ENCODE results near the gene SLC47A2. TPM values are rescaled to one million over a fixed set of nuclear protein-coding genes. Genes with fewer than 3 reads are reported as not detected.

SLC47A2 gene
- total RNA-seq, 1 experiment from 2014 or later: 38.9 TPM

- CTCF ChIA-PET: interaction anchor here (0.6 to 2.3 kb wide), 3 partner anchors 74 to 286 kb away, joined by 3 to 8 read pairs (median 6); partner anchors contain the start of gene B9D1
- no TSS peak for BruUV-seq (replicated peaks)
- peaks cover 83% of the 10 kb centered on the region for H3K79me2 ChIP-seq (ENCODE audit: low read depth)
- H3K9me3 ChIP-seq (ENCODE audit: insufficient read depth, low read depth): no peaks in the 10 kb centered on the region
- peak overlapping the region; percentile 96 for H3K27ac ChIP-seq
- intact Hi-C loops (cut with micrococcal nuclease; ENCODE audit: unreplicated experiment): no loop called here
- H2AFZ ChIP-seq: peak overlapping the region; percentile 61
- H3K4me1 ChIP-seq (replicated peaks; ENCODE audit: insufficient read depth): peaks cover 62% of the 10 kb centered on the region
- POLR2A ChIA-PET (ENCODE audit: unreplicated experiment): interaction anchor here (0.9 to 1.8 kb wide), 4 partner anchors 10 to 271 kb away, joined by 4 to 11 read pairs (median 6); partner anchors contain the start of gene MAPK7
- H4K20me1 ChIP-seq (ENCODE audit: insufficient read depth): 0 out of 2 replicates have a peak, but pooled peaks cover 5% of the 10 kb centered on the region
- H3K36me3 ChIP-seq (ENCODE audit: low read depth): peaks cover 28% of the 10 kb centered on the region
- DNase-seq: no peak
- H3K4me2 ChIP-seq: peak overlapping the region; percentile 90
- peaks cover 54% of the 10 kb centered on the region for H3F3A ChIP-seq (ENCODE audit: insufficient read depth, low read depth)
- H3K27me3 ChIP-seq (ENCODE audit: insufficient read depth, low read depth): no peaks in the 10 kb centered on the region
- H3K4me3 ChIP-seq: peak overlapping the region; percentile 92
- TF ChIP-seq CTCF (conservative IDR thresholded peaks at IDR 0.05): no peak; the same call in 1 of the 2 replicates
- TF ChIP-seq EZH2 (IDR thresholded peaks at IDR 0.05; ENCODE audit: low read depth): no peak
- no peaks in the 10 kb centered on the region for H3K9me2 ChIP-seq (ENCODE audit: insufficient read depth)
Observed at GRCh38 chr17:19649274-19649541, 67.2 kb downstream of the SLC47A2 start.

- TF ChIP-seq CTCF (conservative IDR thresholded peaks at IDR 0.05) (no peak; the same call in 1 of the 2 replicates), EZH2 (IDR thresholded peaks at IDR 0.05; ENCODE audit: low read depth) (no peak)
- H3K4me1 ChIP-seq (replicated peaks; ENCODE audit: insufficient read depth): peaks cover 67% of the 10 kb centered on the region
- BruUV-seq (replicated peaks): no TSS peak
- intact Hi-C loops (cut with micrococcal nuclease; ENCODE audit: unreplicated experiment): loop anchor here (1.0 kb wide), 2 partner anchors 105 to 134 kb away; no protein-coding TSS in a partner anchor
- ChIA-PET POLR2A (ENCODE audit: unreplicated experiment) (interaction anchor here (0.6 to 1.8 kb wide), 15 partner anchors 10 to 1691 kb away, joined by 3 to 12 read pairs (median 5); partner anchors contain the start of genes ALDH3A1, MAPK7 and SLC47A2), CTCF (interaction anchor here (0.6 to 2.3 kb wide), 9 partner anchors 40 to 286 kb away, joined by 3 to 8 read pairs (median 4); partner anchors contain the start of genes ALDH3A1 and B9D1)
- no peaks in the 10 kb centered on the region for H3K27me3 ChIP-seq (ENCODE audit: insufficient read depth, low read depth)
- H4K20me1 ChIP-seq (ENCODE audit: insufficient read depth): 0 out of 2 replicates have a peak, but pooled peaks cover 8% of the 10 kb centered on the region
- peak within 1 kb of the TSS; percentile 92 for H3K4me3 ChIP-seq
- peak; percentile 93 to 99 for DNase-seq
- H3K36me3 ChIP-seq (ENCODE audit: low read depth): peaks cover 23% of the 10 kb centered on the region
- peak within 1 kb of the TSS; percentile 88 for H2AFZ ChIP-seq
- H3K79me2 ChIP-seq (ENCODE audit: low read depth): peaks cover 83% of the 10 kb centered on the region
- peaks cover 57% of the 10 kb centered on the region for H3F3A ChIP-seq (ENCODE audit: insufficient read depth, low read depth)
- no peaks in the 10 kb centered on the region for H3K9me2 ChIP-seq (ENCODE audit: insufficient read depth)
- peak within 1 kb of the TSS; percentile 96 for H3K27ac ChIP-seq
- peak within 1 kb of the TSS; percentile 90 for H3K4me2 ChIP-seq
- H3K9me3 ChIP-seq (ENCODE audit: insufficient read depth, low read depth): no peaks in the 10 kb centered on the region
Observed at GRCh38 chr17:19648475-19649273, 67.7 kb downstream of the SLC47A2 start, which contains the start of gene ALDH3A2. Gene ALDH3A2 (plus strand): TSS chr17:19648751. CDS start chr17:19648972, 221 bp downstream.

- BruUV-seq (replicated peaks): TSS peak; percentile 81
- Histone ChIP-seq H3K4me3 (peak overlapping the region; percentile 92), H3K27ac (peak overlapping the region; percentile 96), H3K9me3 (ENCODE audit: insufficient read depth, low read depth) (no peaks in the 10 kb centered on the region), H3K4me2 (peak overlapping the region; percentile 90), H3K36me3 (ENCODE audit: low read depth) (peaks cover 15% of the 10 kb centered on the region), H3K9me2 (ENCODE audit: insufficient read depth) (no peaks in the 10 kb centered on the region), H3K27me3 (ENCODE audit: insufficient read depth, low read depth) (no peaks in the 10 kb centered on the region), H2AFZ (peak overlapping the region; percentile 88), H4K20me1 (ENCODE audit: insufficient read depth) (0 out of 2 replicates have a peak, but pooled peaks cover 8% of the 10 kb centered on the region), H3F3A (ENCODE audit: insufficient read depth, low read depth) (peaks cover 57% of the 10 kb centered on the region), H3K79me2 (ENCODE audit: low read depth) (peaks cover 83% of the 10 kb centered on the region), H3K4me1 (replicated peaks; ENCODE audit: insufficient read depth) (peaks cover 73% of the 10 kb centered on the region)
- peak; percentile 55 to 66 for DNase-seq
- TF ChIP-seq CTCF (conservative IDR thresholded peaks at IDR 0.05): no peak
- TF ChIP-seq EZH2 (IDR thresholded peaks at IDR 0.05; ENCODE audit: low read depth): no peak
- intact Hi-C loops (cut with micrococcal nuclease; ENCODE audit: unreplicated experiment): loop anchor here (1.0 kb wide), 2 partner anchors 105 to 134 kb away; no protein-coding TSS in a partner anchor
- ChIA-PET CTCF (interaction anchor here (0.6 to 2.3 kb wide), 8 partner anchors 81 to 285 kb away, joined by 3 to 8 read pairs (median 4); partner anchors contain the start of genes ALDH3A1 and B9D1), POLR2A (ENCODE audit: unreplicated experiment) (interaction anchor here (0.5 to 1.8 kb wide), 13 partner anchors 33 to 1690 kb away, joined by 3 to 20 read pairs (median 5); partner anchors contain the start of genes ALDH3A1, MAPK7 and SLC47A2)
Observed at GRCh38 chr17:19647697-19648474, 68.5 kb downstream of the SLC47A2 start.
